ENCODE data around the gene SLC32A1. TPM values are rescaled to one million over a fixed set of nuclear protein-coding genes. Genes with fewer than 3 reads are reported as not detected.

SLC32A1 gene
- total and polyA plus RNA-seq, 2 of the 13 experiments (the other 11 are each of a cell fraction or from before 2014, with no cell fraction given): not detected

GRCh38 chr20:38747495-38748096 lies 23.3 kb downstream of the SLC32A1 start (continued):
- TF ChIP-seq PBX3 (CRISPR knock-in tag; IDR thresholded peaks at IDR 0.05; ENCODE audit: borderline replicate concordance) (no peak), CTCF (CRISPR knock-in tag; IDR thresholded peaks at IDR 0.05) (no peak), ARNT (IDR thresholded peaks at IDR 0.05) (no peak), HBP1 (CRISPR knock-in tag; IDR thresholded peaks at IDR 0.05; ENCODE audit: low read depth) (no peak), ZSCAN9 (CRISPR knock-in tag; IDR thresholded peaks at IDR 0.05; ENCODE audit: borderline replicate concordance) (0 out of 2 replicates have a peak, but pooled peaks have one; percentile 6), ZBTB26 (CRISPR knock-in tag; IDR thresholded peaks at IDR 0.05; ENCODE audit: borderline replicate concordance) (no peak), SP5 (CRISPR knock-in tag; IDR thresholded peaks at IDR 0.05; ENCODE audit: borderline replicate concordance, low read depth) (no peak), SNAI1 (CRISPR knock-in tag; IDR thresholded peaks at IDR 0.05; ENCODE audit: borderline replicate concordance) (no peak), HNRNPK (IDR thresholded peaks at IDR 0.05; ENCODE audit: low read depth, low read length, poor library complexity, severe bottlenecking) (no peak)
